ENCODE measurements around the gene ERAP2.
A peak's percentile ranks its signal among the peaks of the same experiment; 100 is the strongest.

GRCh38 chr5:96935559-96936430 is 59.5 kb downstream of the ERAP2 start, which contains the start of gene LNPEP:
- TF ChIP-seq POLR2AphosphoS5 (IDR thresholded peaks at IDR 0.05; ENCODE audit: borderline replicate concordance, low read depth, low read length) (peak; percentile 67), FOXP2 (optimal IDR thresholded peaks at IDR 0.05; ENCODE audit: control extremely low read depth, extremely low read length, insufficient read depth) (peak; percentile 79), EZH2 (IDR thresholded peaks at IDR 0.05) (no peak)
